ENCODE data around the gene OSBPL10.

OSBPL10 gene

DNA sequence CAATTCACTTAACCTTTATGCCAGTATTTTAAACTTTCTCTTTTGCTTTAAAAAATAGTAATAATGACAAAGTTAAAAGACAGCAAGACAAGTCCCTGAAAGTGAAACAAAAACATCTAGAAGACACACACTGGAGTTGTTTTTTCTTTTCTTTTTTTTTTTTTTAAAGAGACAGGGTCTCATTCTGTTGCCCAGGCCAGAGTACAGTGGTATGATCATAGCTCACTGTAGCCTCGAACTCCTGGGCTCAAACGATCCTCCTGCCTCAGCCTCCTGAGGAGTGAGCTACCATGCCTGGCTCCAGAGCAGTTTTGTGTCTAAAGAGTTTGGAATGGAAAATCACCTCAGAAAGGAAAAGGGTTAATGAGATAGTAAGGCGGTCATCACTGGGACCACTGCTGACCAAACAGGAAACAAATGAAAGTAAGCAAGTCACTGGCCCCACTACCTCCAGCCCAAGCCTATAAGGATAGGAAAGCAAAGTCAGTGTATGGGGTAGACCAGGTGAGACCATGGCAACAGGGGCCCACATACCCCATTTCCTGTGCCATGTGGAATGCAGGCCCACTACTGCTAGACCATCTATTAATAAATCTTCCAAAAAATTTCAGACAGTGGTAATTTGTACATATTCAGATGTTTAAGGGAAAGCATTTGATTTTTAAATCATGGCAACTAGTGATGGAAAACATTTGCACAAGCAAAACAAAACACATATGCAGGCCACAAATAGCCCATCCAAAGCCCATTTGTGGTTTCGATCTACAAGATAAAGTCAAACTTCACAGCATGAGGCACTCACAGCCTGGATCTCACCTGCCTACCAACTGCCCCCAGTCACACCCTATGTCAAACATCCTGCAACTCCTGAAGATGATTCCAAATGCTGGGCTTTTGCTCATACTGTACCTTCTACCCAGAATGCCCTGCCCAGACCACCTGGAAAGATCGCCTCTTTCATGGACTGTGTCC lies 62.6 kb downstream of the OSBPL10 start:
- no peak for DNase-seq

GRCh38 chr3:31917303-31918005 lies 63.6 kb downstream of the OSBPL10 start:
- no peak for DNase-seq

DNA sequence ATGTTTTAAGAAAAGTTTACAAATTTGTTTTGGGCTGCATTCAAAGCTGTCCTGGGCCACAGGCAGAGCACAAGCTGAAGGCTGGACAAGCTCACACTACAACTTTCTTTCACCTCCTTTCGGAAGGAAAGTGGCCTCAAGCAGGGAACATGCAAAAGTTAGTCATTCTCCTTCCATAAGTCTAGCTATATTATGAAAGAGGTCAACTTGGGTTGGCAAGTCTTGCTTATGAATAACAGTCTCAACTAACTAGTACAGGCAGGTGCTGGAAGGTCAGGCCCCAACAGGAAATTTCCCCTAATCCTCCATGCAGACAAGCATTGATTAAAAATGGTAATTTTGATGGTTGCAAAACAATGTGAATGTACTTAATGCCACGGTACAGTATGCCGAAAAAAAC lies 69.4 kb downstream of the OSBPL10 start:
- DNase-seq, result no peak

DNA sequence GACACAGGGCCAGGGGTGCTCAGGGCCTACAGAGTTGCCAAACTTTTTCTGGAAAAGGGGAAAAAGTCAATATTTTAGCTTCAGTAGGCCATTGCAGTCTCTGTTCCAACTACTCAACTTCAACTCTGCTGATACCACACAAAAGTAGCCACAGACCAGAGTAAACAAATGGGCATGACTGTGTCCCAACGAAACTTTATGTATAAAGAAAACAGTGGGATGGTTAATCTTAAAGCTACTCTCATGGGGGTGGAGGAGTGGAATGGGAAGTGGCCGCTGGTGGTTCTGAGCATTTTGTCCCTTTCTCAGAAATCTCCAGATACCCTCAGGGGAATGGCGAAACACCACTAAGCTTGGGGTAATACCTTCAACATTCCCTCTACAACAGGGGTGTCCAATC lies 69.9 kb downstream of the OSBPL10 start:
- DNase-seq, result no peak

- no peak for DNase-seq
These were observed 71.6 kb downstream of the OSBPL10 start for GRCh38 chr3:31909455-31909854.

DNA sequence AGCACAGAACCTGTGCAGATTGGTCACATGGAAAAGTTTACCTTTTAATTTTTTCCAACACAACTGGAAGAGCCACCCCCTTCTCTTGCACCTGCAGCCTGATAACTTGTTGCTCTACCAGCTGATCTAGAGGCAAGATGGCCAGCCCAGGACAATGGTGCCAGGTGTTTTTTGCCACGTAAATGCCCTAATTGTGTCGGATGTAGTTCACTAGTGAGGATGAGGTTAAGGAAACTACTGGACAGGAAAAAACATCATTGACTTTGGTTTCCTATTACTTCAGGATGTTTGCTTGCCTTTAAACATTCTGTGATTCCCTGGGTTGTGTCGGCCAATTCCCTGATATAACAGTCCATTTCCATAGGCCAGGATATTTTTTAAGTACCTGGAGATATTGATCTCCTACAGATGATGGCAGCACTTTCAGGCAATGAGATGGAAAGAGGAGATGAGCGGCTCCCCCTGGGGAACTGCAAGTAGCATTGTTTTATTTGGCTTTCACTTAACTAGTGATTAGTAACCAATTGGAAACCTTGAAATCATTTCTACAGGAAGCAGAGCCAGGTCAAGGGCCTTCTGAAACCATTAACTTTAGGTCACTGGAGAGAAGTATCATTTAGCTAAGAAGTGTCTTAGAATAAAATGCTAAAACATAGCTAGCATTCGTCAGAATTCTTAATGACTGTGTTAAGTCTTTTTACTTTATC lies 72.5 kb downstream of the OSBPL10 start:
- DNase-seq, result no peak

- DNase-seq, result no peak
These were observed 74.9 kb downstream of the OSBPL10 start for GRCh38 chr3:31906182-31906581.

DNA sequence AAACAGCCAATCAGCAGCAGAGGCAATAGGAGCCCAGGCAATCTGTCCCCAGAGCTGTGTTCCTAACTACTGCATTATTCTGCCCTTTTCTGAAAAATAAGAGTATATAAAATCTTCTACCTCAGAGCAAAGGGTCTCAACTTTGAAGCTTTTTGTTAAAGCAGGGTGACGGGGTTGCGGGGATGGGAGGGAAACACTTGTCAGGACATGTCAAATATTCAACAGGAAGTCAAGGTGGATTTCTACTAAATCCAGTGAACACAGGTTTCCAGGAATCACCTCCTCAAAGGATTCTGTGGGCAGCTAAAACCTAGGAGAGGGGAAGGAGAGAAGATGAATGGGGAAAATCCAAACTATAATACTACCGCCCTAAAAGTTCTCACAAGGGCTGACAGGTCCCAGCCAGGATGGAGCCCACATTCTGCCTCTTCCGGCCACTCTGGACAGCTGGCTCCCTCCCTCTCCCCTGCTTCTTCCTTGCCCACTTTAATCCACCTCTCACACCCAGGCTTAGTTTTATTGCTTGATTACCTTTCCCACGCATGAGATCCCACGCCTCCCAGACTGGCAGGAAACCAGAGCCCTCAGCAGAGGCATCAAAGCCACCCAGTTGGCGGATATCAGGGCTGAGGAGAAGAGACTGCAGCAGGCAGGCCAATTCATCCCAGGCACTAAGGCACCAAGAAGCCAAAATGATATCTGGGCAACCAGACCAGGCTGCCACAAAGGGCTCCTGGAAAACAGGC lies 77.2 kb downstream of the OSBPL10 start:
- DNase-seq, result no peak

DNA sequence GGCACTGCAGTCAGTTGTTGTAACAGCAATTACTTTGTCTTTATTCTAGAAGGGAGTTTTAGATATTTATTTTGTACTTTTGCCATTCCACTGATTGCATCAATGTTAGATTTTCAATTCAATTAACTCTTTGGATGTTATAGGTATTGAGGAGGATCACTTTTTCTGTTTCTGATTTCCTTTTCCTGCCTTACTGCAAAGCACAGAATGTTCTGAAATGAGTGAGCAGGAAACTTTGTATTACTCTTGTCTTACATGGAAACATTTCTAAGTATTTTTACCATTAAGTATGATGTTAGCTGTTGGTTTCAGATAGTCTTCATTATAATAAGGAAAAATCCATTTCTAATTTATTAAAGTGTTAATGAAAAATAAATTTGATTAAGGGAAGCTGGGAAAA lies 80.5 kb downstream of the OSBPL10 start:
- DNase-seq, result no peak

- no peak for DNase-seq
These were observed 84.2 kb downstream of the OSBPL10 start for GRCh38 chr3:31896648-31897433.

DNA sequence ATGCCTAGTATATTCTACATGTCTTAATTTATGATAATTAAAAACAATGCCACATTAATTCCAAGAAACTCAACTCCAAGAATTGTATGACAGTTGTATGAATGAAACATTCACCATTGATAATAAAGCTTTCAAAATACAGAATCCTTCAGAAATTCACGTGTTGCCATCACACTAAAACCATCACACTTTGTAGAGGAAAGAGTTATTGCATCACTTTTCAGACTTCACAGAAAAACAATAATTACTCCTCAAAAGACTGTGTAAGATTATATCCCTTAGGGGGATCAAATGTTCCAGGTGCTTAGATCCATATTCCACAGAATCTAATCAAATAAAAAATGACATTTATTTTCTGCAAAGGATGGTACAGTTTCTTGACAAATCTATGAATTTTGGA lies 85.0 kb downstream of the OSBPL10 start:
- DNase-seq, result no peak

DNA sequence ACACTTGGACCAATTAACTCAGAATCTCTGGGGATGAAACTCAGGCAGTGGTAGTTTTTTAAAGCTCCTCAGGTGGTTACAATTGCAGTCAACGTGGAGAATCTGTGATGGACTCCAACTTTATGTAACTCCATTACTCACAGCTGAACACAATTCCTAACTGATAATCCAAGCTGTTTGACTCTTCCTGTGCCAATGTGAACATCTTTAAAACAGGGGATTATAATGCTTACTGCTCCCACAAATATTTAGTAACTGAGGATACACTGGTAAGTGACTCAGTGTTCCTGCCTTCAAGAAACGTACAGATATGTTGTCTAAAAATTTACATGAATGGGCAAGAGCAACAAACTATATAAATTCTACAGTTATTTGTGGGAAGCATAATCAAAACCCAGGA lies 85.6 kb downstream of the OSBPL10 start:
- no peak for DNase-seq

- no peak for DNase-seq
These were observed 88.0 kb downstream of the OSBPL10 start for GRCh38 chr3:31892916-31893573.

DNA sequence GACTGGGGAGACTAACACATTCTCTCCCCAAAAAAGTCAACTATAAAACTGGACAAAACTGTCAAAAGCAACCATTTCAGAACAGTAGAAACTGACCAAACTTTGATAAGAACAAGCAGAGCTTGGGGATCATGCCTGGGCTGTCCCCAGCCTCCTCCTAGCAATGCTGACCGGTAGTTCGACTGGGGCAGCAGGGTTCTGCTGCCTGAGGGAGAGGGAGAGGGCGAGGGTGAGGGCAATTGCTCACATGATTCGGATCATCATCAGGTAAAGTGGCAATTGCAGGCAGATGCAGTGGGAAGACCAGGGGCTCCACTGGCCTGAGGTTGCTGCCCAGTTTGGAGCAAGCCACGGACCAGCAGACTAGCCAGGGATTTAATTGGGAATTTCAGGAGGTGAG lies 88.6 kb downstream of the OSBPL10 start:
- DNase-seq, result no peak

- no peak for DNase-seq
These were observed 89.1 kb downstream of the OSBPL10 start for GRCh38 chr3:31891876-31892455.

DNA sequence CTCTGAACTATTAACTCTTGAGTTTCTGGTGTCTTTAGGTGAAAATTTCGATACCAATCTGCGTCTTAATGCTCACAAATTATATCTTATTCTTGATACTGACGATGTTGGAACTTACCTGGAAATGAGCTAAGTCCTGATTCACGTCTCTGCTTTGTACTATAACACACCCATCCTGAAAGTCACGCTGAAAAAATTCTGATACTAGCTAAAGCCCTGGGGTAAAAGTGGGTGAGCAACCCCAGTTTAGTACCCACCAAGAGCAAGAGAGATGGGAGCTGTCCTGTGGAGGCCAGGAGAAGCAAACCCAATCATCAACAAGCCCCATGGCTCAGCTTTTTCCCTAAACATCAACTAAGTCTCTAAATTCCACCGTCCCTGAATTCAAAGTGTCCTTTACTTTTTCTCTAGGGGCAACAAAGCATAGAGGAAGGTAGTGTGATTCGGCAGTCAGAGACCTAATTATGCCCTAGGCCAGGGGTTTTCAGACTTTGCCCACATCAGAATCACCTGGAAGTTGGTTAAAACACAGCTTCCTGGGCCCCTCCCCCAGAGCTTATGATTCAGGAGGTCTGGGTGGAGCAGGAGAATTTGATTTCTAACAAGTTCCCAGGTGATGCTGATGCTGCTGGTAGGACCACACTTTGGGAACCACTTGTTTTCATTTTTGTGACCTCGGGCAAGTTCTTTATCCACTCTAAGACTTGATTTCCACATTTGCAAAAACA lies 90.2 kb downstream of the OSBPL10 start:
- no peak for DNase-seq

- DNase-seq, result no peak
These were observed 91.1 kb downstream of the OSBPL10 start for GRCh38 chr3:31890007-31890406.

DNA sequence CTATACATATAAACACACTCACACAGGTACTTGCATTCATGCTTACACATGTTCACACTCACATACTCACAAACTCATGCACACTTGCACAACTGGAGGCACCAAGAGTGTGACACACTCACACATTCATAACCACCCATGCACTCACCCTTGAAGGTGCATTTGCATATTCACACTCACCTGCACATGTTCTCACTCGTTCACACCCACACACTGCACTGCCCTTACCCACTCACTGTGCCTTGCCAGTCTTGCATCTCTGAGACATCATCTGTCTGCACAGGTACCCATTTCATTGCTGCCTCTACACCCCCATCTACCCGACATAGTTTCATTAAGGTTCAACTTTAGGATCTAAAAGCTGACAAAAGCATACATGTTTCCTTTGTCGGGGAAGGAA lies 95.8 kb downstream of the OSBPL10 start:
- no peak for DNase-seq

- DNase-seq, result no peak
These were observed 96.8 kb downstream of the OSBPL10 start for GRCh38 chr3:31884251-31884650.

DNA sequence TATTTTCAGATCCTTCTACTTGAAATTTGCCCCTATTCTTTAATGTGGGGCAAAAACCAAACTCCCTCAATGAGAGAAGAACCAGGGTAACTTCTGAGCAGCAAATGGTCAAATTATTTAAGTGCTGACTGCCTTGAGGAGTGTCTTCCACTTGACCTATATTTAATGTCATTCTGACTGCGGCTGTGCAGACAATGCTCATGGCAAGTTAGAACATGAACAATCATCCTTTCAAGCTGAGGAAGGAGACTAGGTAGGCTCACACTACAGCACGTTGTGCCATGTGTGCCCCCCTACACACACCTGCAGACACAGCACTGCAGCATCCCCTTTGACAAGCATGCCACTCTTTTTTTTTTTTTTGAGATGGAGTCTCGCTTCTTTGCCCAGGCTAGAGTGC lies 98.2 kb downstream of the OSBPL10 start:
- DNase-seq, result no peak

Data from GF-D8 (cell line).